LNCAP (cell line): ENCODE data around the gene SUPT20H.
A peak's percentile ranks its signal among the peaks of the same experiment; 100 is the strongest.

ENCODE experiments used
- TF ChIP-seq, protein P1 (sequence below): fragments of 450-650 bp; IDR thresholded peaks from 2 replicates; pipeline ENCODE4 v1.5.1; 2017; ENCODE audit warnings: mild to moderate bottlenecking

SUPT20H gene

DNA sequence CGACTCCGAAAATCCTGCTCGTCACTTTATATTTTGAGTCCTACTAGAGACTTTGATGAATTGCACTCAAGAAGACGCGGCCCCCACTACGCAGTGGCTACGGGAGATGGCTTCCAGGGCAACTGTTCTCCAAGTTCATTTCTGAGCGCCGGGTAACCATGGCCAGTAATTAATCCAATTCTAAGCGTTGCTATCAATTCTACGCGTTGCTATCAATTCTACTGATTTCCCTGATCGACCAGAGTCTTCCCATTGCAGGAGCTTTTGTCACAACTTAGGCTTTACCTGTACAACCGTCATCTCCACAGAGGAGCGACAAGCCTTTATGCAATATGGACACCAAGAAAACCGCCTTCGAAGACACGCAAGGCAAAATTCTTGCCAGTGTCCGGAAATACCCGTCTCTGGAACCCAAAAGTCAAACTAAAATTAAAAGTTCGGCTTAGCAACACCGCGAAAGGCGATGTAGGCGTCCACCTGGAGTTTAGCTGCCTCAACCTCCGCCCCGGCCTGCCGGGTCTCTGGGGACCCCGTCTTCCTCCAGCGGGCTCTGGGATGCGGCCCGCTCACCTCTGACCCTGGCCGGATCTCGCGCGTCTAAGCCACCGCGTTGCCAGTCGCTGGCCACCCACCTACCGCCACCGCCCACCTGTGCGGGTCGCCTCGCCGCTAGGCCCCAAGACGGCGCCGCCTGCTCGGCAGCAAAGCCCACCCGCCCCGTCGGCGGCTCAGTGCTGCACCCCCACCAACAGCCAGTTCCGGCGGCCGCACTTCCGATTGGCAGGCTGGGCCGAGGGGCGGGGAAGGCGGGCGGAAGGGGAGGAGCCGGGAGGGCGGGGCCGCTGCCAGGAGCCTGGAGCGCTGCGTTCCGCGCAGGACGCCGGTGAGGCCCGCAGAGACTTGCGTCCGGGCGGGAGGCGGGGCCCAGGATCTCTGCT lies at the start of gene SUPT20H:
SUPT20H (minus strand) TSS at position 779 of the 938 bp plus-strand sequence. CDS start 8,198 bp downstream, outside the sequence.
- TF ChIP-seq, protein P1, sequence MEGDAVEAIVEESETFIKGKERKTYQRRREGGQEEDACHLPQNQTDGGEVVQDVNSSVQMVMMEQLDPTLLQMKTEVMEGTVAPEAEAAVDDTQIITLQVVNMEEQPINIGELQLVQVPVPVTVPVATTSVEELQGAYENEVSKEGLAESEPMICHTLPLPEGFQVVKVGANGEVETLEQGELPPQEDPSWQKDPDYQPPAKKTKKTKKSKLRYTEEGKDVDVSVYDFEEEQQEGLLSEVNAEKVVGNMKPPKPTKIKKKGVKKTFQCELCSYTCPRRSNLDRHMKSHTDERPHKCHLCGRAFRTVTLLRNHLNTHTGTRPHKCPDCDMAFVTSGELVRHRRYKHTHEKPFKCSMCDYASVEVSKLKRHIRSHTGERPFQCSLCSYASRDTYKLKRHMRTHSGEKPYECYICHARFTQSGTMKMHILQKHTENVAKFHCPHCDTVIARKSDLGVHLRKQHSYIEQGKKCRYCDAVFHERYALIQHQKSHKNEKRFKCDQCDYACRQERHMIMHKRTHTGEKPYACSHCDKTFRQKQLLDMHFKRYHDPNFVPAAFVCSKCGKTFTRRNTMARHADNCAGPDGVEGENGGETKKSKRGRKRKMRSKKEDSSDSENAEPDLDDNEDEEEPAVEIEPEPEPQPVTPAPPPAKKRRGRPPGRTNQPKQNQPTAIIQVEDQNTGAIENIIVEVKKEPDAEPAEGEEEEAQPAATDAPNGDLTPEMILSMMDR, result no peak

DNA sequence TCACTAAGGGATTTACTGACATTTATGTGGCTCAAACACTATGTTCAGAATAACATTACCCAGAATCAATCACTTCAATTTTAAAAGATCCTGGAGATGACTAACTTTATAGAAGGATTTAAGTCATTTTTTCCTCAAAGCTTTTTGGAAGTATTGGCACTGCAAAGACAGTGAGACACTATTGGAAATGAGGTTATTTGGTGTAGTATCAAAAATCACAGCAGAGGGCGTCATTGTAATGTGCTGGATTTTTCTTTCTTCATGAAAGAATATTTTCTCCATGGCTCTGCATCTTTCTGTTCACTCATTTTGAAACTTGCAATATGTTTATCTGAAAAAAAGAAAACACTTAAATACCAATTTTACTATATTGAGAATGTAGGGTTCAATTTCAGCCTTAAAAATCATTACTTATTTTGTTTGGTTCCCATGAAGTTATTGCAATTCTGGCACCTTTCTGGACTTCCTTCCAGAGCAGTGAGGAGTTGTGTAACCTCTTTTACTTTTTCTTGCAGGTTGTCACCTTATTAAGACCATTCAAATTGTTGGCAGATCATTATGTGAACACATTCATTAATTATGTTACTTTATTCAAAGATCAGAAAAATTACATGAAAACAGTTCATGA lies 49.7 kb upstream of the SUPT20H start:
- TF ChIP-seq, protein P1, result peak; percentile 65

DNA sequence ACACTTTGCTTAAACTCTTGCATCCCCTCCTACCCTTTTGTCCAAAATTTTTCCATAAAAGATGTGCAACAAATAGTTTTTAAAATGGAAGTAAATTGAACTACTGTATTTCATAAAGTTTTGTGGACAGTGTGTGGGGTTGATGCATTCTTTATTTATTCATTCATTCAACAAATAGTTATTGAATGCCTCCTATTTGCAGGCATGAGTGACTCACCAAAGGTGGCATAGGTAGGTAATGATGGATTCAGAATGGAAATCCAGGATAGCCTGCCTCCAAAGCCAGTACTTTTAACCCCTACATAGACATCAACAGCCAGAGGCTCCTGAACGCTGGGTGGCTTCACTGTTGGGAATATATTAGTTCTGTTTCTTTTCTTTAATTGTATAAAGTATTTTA lies 48.4 kb upstream of the SUPT20H start:
- TF ChIP-seq, protein P1, result no peak

DNA sequence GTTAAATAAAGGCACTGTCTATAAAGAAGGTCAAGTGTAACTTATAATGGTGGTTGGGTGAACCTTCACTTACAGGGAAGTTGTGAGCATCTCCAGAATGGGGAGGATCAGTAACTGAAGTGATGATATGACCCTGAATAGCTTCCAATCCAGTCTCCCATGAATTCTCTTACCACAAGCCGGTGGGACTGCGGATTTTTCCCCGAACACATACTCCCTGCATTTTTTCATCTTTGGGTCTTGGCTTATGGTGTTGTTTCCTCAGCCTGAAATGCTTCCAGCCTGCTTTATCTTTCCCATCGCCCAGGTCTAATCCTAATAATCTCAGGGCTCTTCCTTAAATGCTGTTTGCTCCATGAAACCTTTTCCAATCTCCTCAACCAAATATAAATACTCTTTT lies 48.0 kb upstream of the SUPT20H start:
- TF ChIP-seq, protein P1, result no peak

DNA sequence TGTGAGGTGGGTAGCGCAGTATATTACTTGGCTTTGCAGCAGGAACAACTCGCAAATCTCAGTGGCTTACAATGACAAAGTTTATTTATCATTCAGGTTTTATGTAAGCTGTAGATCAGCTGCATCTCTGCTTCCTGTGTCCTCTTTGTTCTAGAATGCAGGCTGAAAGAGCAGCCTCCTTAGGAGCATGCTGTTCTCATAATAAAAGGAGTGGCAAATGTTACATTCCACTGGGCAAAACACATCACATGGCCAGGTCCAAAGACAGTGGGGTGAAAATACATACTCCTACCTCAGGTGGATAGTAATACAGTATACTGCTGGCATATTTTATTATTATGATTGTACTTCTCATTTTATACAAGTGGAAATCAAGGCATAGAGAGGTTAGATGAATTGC lies 47.2 kb upstream of the SUPT20H start:
- TF ChIP-seq, protein P1, result no peak

DNA sequence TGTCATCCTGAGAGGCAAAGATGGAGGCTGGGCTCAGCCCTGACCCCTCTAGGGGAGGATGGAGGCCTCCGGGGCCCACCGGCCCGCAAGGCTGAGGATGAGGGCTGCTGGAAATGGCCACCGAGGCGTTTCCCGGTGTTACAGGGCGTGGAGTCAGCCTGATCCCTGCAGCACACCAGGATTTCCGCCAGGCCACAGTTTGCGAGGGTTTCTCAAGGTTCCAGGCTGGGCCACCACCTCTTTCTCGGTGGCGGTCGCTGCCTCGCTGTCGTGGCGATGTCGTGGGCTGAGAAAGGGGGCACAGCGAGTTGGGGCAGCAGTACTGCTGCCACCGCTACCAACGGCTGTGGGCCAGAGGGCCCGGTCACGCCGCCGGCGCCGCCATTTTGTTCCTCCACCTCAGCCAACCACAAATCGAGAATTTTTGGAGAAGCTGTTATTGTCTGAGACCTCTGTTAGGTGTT lies 45.8 kb upstream of the SUPT20H start, which contains the start of gene CSNK1A1L:
CSNK1A1L (minus strand) TSS at position 414 of the 464 bp plus-strand sequence; CDS start at position 6, 408 bp downstream.
- TF ChIP-seq, protein P1, result no peak

DNA sequence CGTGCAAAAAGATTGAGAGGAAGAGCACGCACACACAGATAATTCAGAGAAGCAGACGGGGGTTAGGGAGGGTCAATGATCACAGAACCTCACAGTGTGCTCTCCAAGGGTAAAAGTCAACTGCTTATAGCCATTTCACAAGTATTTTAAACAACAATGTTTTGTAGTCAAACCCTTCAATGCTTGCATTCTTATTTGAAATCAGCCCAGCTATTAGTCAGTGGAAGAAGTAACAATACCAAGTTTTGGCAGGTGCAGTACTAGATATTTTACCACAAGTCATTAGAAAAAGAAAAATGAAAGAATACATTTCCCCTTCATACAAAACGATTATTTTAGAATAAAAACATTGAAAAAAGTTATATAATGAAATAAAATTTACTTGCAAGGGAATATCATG lies 43.4 kb upstream of the SUPT20H start:
- TF ChIP-seq, protein P1, result no peak
